ENCODE data around the gene SLC17A9.

SLC17A9 gene

DNA sequence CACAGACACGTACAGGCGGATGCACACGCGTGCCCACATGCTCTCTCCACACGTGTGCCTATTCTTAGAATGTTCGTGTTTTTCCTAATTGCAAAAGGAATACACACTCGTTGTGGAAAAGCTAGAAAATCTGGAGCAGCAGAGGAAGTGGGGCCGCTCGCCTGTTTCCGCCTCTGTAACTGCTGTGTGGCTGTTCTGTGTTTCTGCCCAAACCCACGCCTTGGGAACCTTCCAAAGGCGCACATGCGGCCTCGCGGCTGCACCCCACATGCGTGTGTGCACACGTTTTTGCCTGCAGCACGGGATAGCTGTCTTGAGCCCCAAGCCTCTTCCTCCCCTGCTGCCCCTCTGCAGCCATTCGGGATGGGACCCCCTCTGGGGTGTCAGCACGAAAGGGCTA, 12.2 kb downstream of the SLC17A9 start:
- no peak for DNase-seq
- Histone ChIP-seq H3K36me3 (peaks cover 0 to 19% (median 7%) of the 10 kb centered on the region in 3 donors), H3K9me3 (no peaks in the 10 kb centered on the region), H3K4me3 (no peak overlapping the region), H3K27me3 (no peaks in the 10 kb centered on the region), H3K27ac (no peak overlapping the region), H3K4me1 (no peaks in the 10 kb centered on the region)
- TF ChIP-seq, protein P1, sequence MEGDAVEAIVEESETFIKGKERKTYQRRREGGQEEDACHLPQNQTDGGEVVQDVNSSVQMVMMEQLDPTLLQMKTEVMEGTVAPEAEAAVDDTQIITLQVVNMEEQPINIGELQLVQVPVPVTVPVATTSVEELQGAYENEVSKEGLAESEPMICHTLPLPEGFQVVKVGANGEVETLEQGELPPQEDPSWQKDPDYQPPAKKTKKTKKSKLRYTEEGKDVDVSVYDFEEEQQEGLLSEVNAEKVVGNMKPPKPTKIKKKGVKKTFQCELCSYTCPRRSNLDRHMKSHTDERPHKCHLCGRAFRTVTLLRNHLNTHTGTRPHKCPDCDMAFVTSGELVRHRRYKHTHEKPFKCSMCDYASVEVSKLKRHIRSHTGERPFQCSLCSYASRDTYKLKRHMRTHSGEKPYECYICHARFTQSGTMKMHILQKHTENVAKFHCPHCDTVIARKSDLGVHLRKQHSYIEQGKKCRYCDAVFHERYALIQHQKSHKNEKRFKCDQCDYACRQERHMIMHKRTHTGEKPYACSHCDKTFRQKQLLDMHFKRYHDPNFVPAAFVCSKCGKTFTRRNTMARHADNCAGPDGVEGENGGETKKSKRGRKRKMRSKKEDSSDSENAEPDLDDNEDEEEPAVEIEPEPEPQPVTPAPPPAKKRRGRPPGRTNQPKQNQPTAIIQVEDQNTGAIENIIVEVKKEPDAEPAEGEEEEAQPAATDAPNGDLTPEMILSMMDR (IDR thresholded peaks at IDR 0.05) = no peak
- intact Hi-C loops (cut with DNase I; ENCODE audit: low total_unique reads) = no loop called here

DNA sequence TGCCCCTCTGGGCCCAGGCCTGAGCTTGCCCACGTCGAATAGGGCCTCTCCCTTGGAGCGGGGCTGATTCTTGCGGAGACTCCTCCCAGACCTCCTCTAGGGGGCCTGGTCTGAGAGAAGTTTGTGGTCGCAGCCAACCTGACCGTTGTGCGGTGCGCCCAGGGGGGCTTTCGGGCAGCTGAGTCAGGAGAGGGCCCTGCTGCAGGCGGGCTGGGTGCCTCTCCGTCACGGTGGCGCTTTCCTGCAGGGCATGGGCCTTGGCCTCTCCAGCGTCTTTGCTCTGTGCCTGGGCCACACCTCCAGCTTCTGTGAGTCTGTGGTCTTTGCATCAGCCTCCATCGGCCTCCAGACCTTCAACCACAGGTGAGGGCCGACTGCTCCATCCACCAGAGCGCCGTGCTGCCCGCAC, 12.9 kb downstream of the SLC17A9 start:
- DNase-seq = no peak
- TF ChIP-seq, protein P1 (IDR thresholded peaks at IDR 0.05) = no peak
- H3K4me1 ChIP-seq = no peaks in the 10 kb centered on the region
- intact Hi-C loops (cut with DNase I; ENCODE audit: low total_unique reads) = no loop called here
- H3K27ac ChIP-seq = no peak overlapping the region
- peaks cover 0 to 19% (median 7%) of the 10 kb centered on the region in 3 donors for H3K36me3 ChIP-seq
- H3K4me3 ChIP-seq = no peak overlapping the region
- no peaks in the 10 kb centered on the region for H3K9me3 ChIP-seq
- H3K27me3 ChIP-seq = peaks cover 0 to 6% of the 10 kb centered on the region in 2 donors

DNA sequence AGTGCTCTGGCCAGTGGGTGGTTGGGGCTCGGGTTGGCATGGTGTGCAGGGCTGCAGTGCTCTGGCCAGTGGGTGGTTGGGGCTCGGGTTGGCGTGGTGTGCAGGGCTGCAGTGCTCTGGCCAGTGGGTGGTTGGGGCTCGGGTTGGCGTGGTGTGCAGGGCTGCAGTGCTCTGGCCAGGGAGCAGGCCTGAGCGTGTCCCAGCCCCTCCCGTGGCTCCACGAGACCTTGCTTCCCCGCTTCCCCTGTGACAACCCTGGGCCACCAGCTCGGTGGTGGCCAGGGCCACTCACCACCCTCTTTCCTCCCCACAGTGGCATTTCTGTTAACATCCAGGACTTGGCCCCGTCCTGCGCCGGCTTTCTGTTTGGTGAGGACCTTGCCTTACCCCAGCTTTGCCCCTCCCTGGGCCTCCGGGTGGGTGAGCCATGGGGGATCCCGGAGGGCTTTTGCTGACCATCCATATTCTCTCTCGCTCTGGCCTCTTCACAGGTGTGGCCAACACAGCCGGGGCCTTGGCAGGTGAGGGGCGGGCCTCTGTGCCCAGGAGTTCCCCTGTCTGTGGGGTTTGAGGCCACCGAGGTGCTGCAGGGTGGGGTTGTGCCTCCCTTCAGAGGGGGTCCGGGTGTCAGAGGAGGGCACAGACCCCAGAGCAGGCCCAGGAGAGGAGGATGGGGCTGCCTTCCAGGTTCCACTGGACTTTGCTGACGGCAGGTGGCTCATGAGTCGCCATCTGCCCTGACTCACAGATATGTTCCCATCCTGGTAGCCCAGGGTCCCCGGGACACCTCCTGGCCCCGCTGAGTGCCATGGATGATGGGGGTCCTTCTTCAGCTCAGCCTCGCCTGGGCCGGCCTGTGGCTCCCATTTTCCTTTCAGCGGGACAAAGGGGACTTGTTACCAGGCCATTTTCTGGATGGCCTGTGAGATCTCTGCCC, 14.0 kb downstream of the SLC17A9 start:
- H3K27ac ChIP-seq = no peak overlapping the region
- intact Hi-C loops (cut with DNase I; ENCODE audit: low total_unique reads) = no loop called here
- no peak overlapping the region for H3K4me3 ChIP-seq
- H3K27me3 ChIP-seq = peaks cover 0 to 16% of the 10 kb centered on the region in 2 donors
- TF ChIP-seq, protein P1 (IDR thresholded peaks at IDR 0.05) = no peak
- H3K36me3 ChIP-seq = peaks cover 0 to 19% (median 7%) of the 10 kb centered on the region in 3 donors
- H3K4me1 ChIP-seq = no peaks in the 10 kb centered on the region
- DNase-seq = no peak
- no peaks in the 10 kb centered on the region for H3K9me3 ChIP-seq

DNA sequence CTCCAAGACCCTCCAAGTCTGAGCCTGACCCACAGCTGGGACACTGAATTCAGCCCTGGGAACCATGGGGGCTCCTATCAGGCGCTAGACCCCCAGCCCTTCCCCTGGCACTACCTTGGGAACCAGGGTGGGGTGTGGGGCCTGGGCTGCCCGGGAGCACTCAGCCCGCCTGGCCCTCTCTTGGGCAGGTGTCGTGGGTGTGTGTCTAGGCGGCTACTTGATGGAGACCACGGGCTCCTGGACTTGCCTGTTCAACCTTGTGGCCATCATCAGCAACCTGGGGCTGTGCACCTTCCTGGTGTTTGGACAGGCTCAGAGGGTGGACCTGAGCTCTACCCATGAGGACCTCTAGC, 14.6 kb downstream of the SLC17A9 start:
- intact Hi-C loops (cut with DNase I; ENCODE audit: low total_unique reads) = no loop called here
- no peak for DNase-seq
- TF ChIP-seq, protein P1 (IDR thresholded peaks at IDR 0.05) = no peak
- Histone ChIP-seq H3K27me3 (peaks cover 0 to 19% of the 10 kb centered on the region in 2 donors), H3K4me1 (no peaks in the 10 kb centered on the region), H3K27ac (no peak overlapping the region), H3K36me3 (peaks cover 0 to 19% (median 7%) of the 10 kb centered on the region in 3 donors), H3K4me3 (no peak overlapping the region), H3K9me3 (no peaks in the 10 kb centered on the region)

DNA sequence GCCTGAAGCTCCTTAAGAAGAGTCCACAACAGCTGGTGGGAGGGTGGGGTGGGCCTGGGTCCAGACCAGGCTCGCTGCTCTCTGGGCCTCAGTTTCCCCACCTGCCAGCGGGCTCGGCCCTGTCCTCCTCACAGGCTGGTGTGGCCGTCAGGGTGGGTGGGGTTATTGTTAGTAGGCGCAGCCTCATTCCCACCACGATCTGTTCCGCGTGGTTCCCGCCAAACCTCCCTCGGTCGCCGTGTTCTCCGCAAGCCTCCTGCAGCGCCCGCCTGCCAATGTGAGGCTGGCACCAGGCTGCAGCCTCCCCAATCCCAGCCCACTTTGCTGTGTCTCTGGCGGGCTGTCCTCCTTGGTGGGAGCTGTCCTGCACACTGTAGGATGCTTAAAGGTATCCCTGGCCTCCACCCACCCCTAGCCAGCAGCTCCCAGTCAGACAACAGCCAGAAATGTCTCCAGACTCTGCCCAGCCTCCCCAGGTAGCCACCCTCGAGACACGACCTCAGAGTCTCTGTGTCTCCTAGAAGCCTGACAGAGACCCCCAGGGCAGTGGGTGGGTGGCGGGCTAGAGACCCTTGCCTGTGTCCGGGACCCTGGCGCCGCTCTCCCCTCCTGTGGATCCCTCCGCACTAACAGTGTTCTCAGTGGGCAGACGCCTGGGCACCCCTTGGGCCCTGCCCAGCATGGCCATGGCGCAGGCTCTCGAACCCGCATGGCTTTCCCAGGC, 15.3 kb downstream of the SLC17A9 start:
- TF ChIP-seq, protein P1 (IDR thresholded peaks at IDR 0.05) = no peak
- Histone ChIP-seq H3K4me3 (no peak overlapping the region), H3K4me1 (peaks cover 0 to 4% (median 4%) of the 10 kb centered on the region in 4 donors), H3K27ac (no peak overlapping the region), H3K36me3 (peaks cover 0 to 16% (median 7%) of the 10 kb centered on the region in 3 donors), H3K27me3 (peaks cover 0 to 25% of the 10 kb centered on the region in 2 donors), H3K9me3 (no peaks in the 10 kb centered on the region)
- DNase-seq = no peak
- intact Hi-C loops (cut with DNase I; ENCODE audit: low total_unique reads) = no loop called here

All from tibial artery (tissue), 4 donors.